ENCODE measurements around the gene AHDC1. TPM values are rescaled to one million over a fixed set of nuclear protein-coding genes. Genes with fewer than 3 reads are reported as not detected.

Gene AHDC1
- polyA plus RNA-seq, 3 donors = 0.16 to 3.3 (median 0.30) TPM

DNA sequence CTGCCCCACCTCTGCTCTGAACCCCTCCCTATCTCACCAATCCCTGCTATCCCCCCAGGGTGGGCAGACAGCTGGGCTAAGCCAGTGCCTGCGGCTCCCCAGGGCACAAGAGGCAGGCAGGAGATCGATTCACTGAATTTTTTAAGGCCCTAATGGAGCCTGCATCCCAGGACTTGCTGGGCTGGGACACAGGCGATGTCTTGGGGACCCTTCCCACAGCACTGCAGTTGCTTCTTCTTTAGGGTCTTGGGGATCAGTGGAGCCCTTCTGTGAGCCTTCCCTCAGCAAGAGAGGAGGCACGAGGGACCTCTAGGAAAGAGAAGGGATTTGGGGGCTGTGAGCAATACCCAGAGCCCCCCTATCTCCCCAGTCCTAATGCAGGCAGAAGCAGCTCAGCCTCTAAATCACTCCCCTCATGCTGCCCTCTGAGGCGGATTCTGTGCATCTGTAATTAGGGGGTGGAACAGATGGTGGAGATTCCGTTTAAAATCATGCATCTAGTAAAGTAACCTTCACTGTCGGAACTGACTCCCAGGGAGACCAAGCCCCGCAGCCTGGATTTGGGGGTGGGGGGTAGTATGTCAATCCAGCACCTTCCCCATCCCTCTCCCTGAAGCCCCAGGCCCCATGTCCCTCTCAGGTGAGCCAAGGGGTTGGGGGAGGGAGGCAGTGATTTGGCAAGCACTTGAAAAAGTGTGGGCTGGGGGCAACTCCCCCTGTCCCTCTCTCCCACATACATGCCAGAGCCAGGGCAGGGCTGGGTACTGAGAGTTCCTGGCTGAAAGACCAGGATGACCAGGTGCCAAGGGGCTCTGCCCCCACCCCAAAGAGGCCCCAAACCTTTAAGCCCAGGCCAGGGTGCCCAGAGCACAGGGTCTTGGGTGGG lies 10.0 kb downstream of the AHDC1 start:
- no peak for DNase-seq
- peaks cover 0 to 3% of the 10 kb centered on the region in 2 donors for H3K36me3 Mint-ChIP-seq
- Histone ChIP-seq H3K27ac (ENCODE audit: low read depth in 1 of 2, low read length in 2 of 2) (no peak overlapping the region), H3K27me3 (ENCODE audit: control insufficient read depth in 2 of 2, insufficient read depth in 2 of 2, low read length in 2 of 2) (no peaks in the 10 kb centered on the region), H3K4me1 (ENCODE audit: control insufficient read depth in 1 of 2, insufficient read depth in 2 of 2, low read length in 2 of 2) (peaks cover 4 to 9% of the 10 kb centered on the region in 2 donors), H2AFZ (ENCODE audit: insufficient read depth, low read depth, low read length, poor library complexity, severe bottlenecking) (no peak overlapping the region), H3K9me3 (replicated peaks in 1 of 2; ENCODE audit: control insufficient read depth in 1 of 2, insufficient read depth in 1 of 2, low read length in 2 of 2) (no peaks in the 10 kb centered on the region), H4K20me1 (ENCODE audit: insufficient read depth, low read length) (peaks cover 40% of the 10 kb centered on the region), H3K4me2 (replicated peaks; ENCODE audit: extremely low read depth, low read length, poor library complexity, severe bottlenecking) (no peak overlapping the region), H3K79me2 (ENCODE audit: insufficient read depth, low read length) (no peaks in the 10 kb centered on the region), H3K36me3 (replicated peaks in 1 of 2; ENCODE audit: control insufficient read depth in 1 of 2, insufficient read depth in 2 of 2, low read length in 2 of 2) (no peaks in the 10 kb centered on the region), H3K4me3 (replicated peaks in 1 of 3; ENCODE audit: low read depth in 2 of 3, low read length in 3 of 3) (no peak overlapping the region), H3K9ac (ENCODE audit: insufficient read depth, low read length, poor library complexity, severe bottlenecking) (no peak overlapping the region)
- peaks cover 10% of the 10 kb centered on the region for H3K4me1 Mint-ChIP-seq
- intact Hi-C loops (cut with micrococcal nuclease) = no loop called here
- 80% methylated on average over 2 of the region's 8 CpGs for WGBS (ENCODE audit: insufficient coverage)
- TF ChIP-seq, protein P1, sequence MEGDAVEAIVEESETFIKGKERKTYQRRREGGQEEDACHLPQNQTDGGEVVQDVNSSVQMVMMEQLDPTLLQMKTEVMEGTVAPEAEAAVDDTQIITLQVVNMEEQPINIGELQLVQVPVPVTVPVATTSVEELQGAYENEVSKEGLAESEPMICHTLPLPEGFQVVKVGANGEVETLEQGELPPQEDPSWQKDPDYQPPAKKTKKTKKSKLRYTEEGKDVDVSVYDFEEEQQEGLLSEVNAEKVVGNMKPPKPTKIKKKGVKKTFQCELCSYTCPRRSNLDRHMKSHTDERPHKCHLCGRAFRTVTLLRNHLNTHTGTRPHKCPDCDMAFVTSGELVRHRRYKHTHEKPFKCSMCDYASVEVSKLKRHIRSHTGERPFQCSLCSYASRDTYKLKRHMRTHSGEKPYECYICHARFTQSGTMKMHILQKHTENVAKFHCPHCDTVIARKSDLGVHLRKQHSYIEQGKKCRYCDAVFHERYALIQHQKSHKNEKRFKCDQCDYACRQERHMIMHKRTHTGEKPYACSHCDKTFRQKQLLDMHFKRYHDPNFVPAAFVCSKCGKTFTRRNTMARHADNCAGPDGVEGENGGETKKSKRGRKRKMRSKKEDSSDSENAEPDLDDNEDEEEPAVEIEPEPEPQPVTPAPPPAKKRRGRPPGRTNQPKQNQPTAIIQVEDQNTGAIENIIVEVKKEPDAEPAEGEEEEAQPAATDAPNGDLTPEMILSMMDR (IDR thresholded peaks at IDR 0.05) = no peak
- H3K4me3 Mint-ChIP-seq = no peak overlapping the region
- H3K27me3 Mint-ChIP-seq (ENCODE audit: low read depth in 3 of 3) = peaks cover 0 to 2% (median 0%) of the 10 kb centered on the region in 3 donors
- H3K9me3 Mint-ChIP-seq = no peaks in the 10 kb centered on the region
- no peak overlapping the region for H3K27ac Mint-ChIP-seq

DNA sequence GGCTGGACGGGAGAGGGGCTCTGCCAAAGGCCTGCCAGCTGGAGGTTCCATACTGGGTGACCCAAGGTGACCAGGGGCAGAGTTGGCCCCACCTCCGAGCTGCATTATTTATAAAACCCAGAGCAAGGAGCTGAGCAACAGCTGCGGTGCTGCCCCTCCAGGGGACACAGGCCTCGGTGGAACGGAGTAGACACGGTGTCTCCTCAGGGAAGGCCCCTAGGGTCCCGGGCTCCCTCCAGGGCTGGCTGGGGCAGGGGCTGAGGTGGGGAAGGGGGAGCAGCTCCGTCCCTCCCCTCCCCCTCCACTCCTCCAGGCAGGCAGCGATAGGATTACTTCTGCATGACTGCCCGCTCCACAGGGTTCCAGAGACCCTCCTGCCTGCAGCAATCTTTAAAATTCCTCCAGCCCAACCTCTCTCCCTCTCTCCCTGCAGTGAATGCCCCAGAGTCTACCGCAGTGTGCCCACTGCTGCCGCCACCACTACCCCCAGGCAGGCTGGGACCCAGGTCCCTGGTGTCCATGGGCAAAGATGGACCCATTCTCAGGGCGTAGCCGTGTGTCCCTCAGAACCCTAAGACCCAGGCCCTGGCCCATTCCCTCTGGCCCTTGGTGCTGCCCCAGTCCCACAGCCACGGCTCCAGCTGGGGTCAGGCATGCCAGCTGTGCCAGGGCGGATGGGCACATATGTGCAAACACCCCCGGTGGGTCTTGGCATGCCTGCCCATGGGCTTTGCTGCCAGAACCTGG lies 10.8 kb downstream of the AHDC1 start:
- H3K36me3 Mint-ChIP-seq = peaks cover 0 to 3% of the 10 kb centered on the region in 2 donors
- peaks cover 4 to 9% of the 10 kb centered on the region in 2 donors for H3K4me1 ChIP-seq (ENCODE audit: control insufficient read depth in 1 of 2, insufficient read depth in 2 of 2, low read length in 2 of 2)
- intact Hi-C loops (cut with micrococcal nuclease) = no loop called here
- H3K79me2 ChIP-seq (ENCODE audit: insufficient read depth, low read length) = no peaks in the 10 kb centered on the region
- DNase-seq = no peak
- TF ChIP-seq, protein P1 (IDR thresholded peaks at IDR 0.05) = no peak
- no peak overlapping the region for H3K27ac ChIP-seq (ENCODE audit: low read depth in 1 of 2, low read length in 2 of 2)
- no peak overlapping the region for H2AFZ ChIP-seq (ENCODE audit: insufficient read depth, low read depth, low read length, poor library complexity, severe bottlenecking)
- WGBS (ENCODE audit: insufficient coverage) = 94% methylated on average over 11 of the region's 17 CpGs
- H3K4me1 Mint-ChIP-seq = peaks cover 6% of the 10 kb centered on the region
- H3K4me3 Mint-ChIP-seq = no peak overlapping the region
- H3K9ac ChIP-seq (ENCODE audit: insufficient read depth, low read length, poor library complexity, severe bottlenecking) = no peak overlapping the region
- H3K27me3 Mint-ChIP-seq (ENCODE audit: low read depth in 3 of 3) = peaks cover 0 to 2% (median 0%) of the 10 kb centered on the region in 3 donors
- H4K20me1 ChIP-seq (ENCODE audit: insufficient read depth, low read length) = peaks cover 32% of the 10 kb centered on the region
- no peaks in the 10 kb centered on the region for H3K27me3 ChIP-seq (ENCODE audit: control insufficient read depth in 2 of 2, insufficient read depth in 2 of 2, low read length in 2 of 2)
- no peaks in the 10 kb centered on the region for H3K9me3 ChIP-seq (replicated peaks in 1 of 2; ENCODE audit: control insufficient read depth in 1 of 2, insufficient read depth in 1 of 2, low read length in 2 of 2)
- H3K27ac Mint-ChIP-seq = no peak overlapping the region
- no peaks in the 10 kb centered on the region for H3K36me3 ChIP-seq (replicated peaks in 1 of 2; ENCODE audit: control insufficient read depth in 1 of 2, insufficient read depth in 2 of 2, low read length in 2 of 2)
- H3K9me3 Mint-ChIP-seq = no peaks in the 10 kb centered on the region
- H3K4me3 ChIP-seq (replicated peaks in 1 of 3; ENCODE audit: low read depth in 2 of 3, low read length in 3 of 3) = no peak overlapping the region
- H3K4me2 ChIP-seq (replicated peaks; ENCODE audit: extremely low read depth, low read length, poor library complexity, severe bottlenecking) = no peak overlapping the region

Data from CD14-positive monocyte (primary cell).